Measurements from ENCODE around the gene SPATA16. TPM values are rescaled to one million over a fixed set of nuclear protein-coding genes. Genes with fewer than 3 reads are reported as not detected.

SPATA16 gene
- total and polyA plus RNA-seq, 2 of the 13 experiments (the other 11 are each of a cell fraction or from before 2014, with no cell fraction given) = not detected

DNA sequence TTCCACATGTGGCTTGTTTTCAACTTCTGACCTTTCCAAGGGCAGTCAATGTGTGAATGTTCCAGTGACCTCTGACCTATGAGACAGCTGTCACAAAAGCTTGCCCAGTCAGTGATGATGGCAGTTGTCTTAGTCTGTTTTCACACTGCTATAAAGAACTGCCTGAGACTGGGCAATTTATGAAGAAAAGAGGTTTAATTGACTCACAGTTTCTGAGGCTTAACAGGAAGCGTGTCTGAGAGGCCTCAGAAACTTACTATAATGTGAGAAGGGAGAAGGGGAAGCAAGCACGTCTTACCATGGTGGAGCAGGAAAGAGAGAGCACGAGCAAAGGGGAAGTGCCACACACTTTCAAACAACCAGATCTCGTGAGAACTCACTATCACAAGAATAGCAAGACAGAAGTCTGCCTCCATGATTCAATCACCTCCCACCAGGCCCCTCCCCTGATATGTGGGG is 294.9 kb downstream of the SPATA16 start:
- Histone ChIP-seq H3K27ac (ENCODE audit: extremely low read length, insufficient read depth, low read length) (no peak overlapping the region), H4K20me1 (ENCODE audit: insufficient read depth, low read length) (no peaks in the 10 kb centered on the region), H3K27me3 (ENCODE audit: control insufficient read depth in 1 of 2, insufficient read depth in 2 of 2, low read length in 2 of 2) (peaks cover 0 to 4% of the 10 kb centered on the region in 2 experiments; a peak in 1 of 5 replicates), H2AFZ (ENCODE audit: low read length) (no peak overlapping the region), H3K36me3 (replicated peaks in 1 of 2; ENCODE audit: control insufficient read depth in 1 of 2, insufficient read depth in 2 of 2, low read length in 2 of 2) (no peaks in the 10 kb centered on the region), H3K9me3 (ENCODE audit: low read length) (no peaks in the 10 kb centered on the region), H3K4me2 (ENCODE audit: low read depth, low read length) (no peak overlapping the region), H3K79me2 (ENCODE audit: insufficient read depth, low read length) (no peaks in the 10 kb centered on the region), H3K4me3 (replicated peaks in 1 of 3; ENCODE audit: insufficient read depth in 1 of 3, low read depth in 2 of 3, low read length in 3 of 3) (no peak overlapping the region), H3K9ac (ENCODE audit: insufficient read depth, low read depth, low read length) (no peak overlapping the region), H3K4me1 (ENCODE audit: insufficient read depth, low read length) (no peaks in the 10 kb centered on the region)
- FAIRE-seq = no peak
- ChIA-PET POLR2A (no interaction called here), CTCF (ENCODE audit: low intra/inter-chr PET ratio, low total read pairs) (no interaction called here)
- in situ Hi-C loops (cut with HindIII; ENCODE audit: extremely low pct_ligation_motif_present, low pct_unique_long_range_greater_than_20kb) = no loop called here
- BruUV-seq (replicated peaks) = no TSS peak
- TF ChIP-seq NR2F6 (IDR thresholded peaks at IDR 0.05) (peak; percentile 49; the same call in 1 of the 2 replicates), NR2F6 (CRISPR knock-in tag; IDR thresholded peaks at IDR 0.05) (no peak), ZNF605 (CRISPR knock-in tag; IDR thresholded peaks at IDR 0.05) (no peak)
- 24% methylated on average over 4 of the region's 4 CpGs for WGBS (ENCODE audit: low lambda C conversion rate)
- intact Hi-C loops (cut with micrococcal nuclease; ENCODE audit: unreplicated experiment) = no loop called here
- no peak for DNase-seq (ENCODE audit: low spot score)
- ATAC-seq = no peak

DNA sequence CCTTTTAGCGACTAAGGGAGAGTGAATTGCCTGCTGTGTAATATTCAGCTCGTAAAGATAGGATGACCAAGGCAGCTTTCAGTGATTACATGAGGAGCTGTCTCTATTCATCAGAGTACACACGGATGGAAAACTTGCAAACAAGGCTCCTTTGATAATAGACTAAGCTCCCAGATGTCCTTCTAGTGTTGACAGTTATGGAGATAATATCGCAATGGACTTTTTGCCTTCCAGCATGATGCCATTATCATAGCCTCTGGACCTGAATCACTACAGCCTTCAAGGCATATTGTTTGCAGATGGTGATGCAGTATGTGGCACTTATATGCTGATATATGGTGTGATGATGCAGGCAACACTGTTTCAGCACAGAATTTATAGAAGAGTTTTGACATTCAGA is 296.6 kb downstream of the SPATA16 start:
- Histone ChIP-seq H4K20me1 (ENCODE audit: insufficient read depth, low read length) (no peaks in the 10 kb centered on the region), H3K79me2 (ENCODE audit: insufficient read depth, low read length) (no peaks in the 10 kb centered on the region), H3K9ac (ENCODE audit: insufficient read depth, low read depth, low read length) (no peak overlapping the region), H3K36me3 (replicated peaks in 1 of 2; ENCODE audit: control insufficient read depth in 1 of 2, insufficient read depth in 2 of 2, low read length in 2 of 2) (no peaks in the 10 kb centered on the region), H3K4me1 (ENCODE audit: insufficient read depth, low read length) (no peaks in the 10 kb centered on the region), H2AFZ (ENCODE audit: low read length) (no peak overlapping the region), H3K9me3 (ENCODE audit: low read length) (no peaks in the 10 kb centered on the region), H3K4me2 (ENCODE audit: low read depth, low read length) (no peak overlapping the region), H3K27me3 (ENCODE audit: control insufficient read depth in 1 of 2, insufficient read depth in 2 of 2, low read length in 2 of 2) (peaks cover 0 to 4% of the 10 kb centered on the region in 2 experiments; a peak in 1 of 5 replicates), H3K27ac (ENCODE audit: extremely low read length, insufficient read depth, low read length) (no peak overlapping the region), H3K4me3 (replicated peaks in 1 of 3; ENCODE audit: insufficient read depth in 1 of 3, low read depth in 2 of 3, low read length in 3 of 3) (no peak overlapping the region)
- DNase-seq (ENCODE audit: low spot score) (peak; percentile 7), ATAC-seq (no peak), FAIRE-seq (no peak)
- CTCF ChIA-PET (ENCODE audit: low intra/inter-chr PET ratio, low total read pairs) = no interaction called here
- no TSS peak for BruUV-seq (replicated peaks)
- intact Hi-C loops (cut with micrococcal nuclease; ENCODE audit: unreplicated experiment) = no loop called here
- 10% methylated on average over 3 of the region's 4 CpGs for WGBS (ENCODE audit: low lambda C conversion rate)
- TF ChIP-seq MLLT10 (CRISPR knock-in tag; IDR thresholded peaks at IDR 0.05) = no peak
- no peak for TF ChIP-seq ARID2 (CRISPR knock-in tag; IDR thresholded peaks at IDR 0.05; ENCODE audit: borderline replicate concordance)
- no peak for TF ChIP-seq ZNF143 (CRISPR knock-in tag; IDR thresholded peaks at IDR 0.05)
- no peak for TF ChIP-seq SRY (CRISPR knock-in tag; IDR thresholded peaks at IDR 0.05)
- in situ Hi-C loops (cut with HindIII; ENCODE audit: extremely low pct_ligation_motif_present, low pct_unique_long_range_greater_than_20kb) = no loop called here
- POLR2A ChIA-PET = no interaction called here
